ENCODE data around the gene SLC11A2.

SLC11A2 gene

DNA sequence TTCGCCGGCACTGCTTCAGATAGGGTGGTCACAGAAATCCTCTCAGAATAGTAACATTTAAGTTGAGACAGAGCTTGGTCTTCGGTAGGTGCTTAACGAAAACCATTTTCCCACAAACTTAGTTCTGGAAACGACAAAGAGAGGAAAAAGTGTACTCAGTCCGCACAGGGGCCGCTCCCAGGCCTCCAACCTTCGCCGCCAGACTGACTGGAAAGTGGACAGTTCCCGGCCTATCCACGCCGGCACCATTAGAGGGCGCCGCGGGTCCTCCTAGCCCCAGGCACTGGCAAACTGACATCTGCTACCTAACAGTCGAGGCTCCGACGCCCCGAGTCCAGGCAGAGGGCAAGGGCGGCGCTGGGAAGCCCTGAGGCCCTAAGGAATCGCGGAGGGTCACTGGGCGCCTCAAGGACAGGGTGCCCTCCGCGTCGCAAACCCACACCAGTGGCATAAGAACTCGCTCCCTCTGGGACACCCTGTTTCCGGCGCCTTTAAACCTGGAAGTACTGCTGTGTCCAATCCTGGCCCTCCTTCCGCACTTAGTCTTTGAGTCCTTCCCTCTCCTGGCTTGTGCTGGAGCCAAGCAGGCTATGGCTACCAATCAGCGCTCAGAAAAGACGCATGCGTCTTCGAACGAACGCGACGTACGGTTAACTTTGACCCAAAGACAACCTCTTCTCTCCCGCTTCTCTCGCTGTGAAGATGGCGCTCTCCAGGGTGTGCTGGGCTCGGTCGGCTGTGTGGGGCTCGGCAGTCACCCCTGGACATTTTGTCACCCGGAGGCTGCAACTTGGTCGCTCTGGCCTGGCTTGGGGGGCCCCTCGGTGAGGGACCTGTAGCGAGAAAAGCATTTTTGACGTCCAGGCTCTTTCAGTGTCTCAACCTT, 21.7 kb upstream of the SLC11A2 start, which contains the start of gene LETMD1:
Gene LETMD1 (plus strand): TSS at position 673 of the 886 bp plus-strand sequence. CDS start 30 bp downstream, at position 703.
- TF ChIP-seq, protein P1, sequence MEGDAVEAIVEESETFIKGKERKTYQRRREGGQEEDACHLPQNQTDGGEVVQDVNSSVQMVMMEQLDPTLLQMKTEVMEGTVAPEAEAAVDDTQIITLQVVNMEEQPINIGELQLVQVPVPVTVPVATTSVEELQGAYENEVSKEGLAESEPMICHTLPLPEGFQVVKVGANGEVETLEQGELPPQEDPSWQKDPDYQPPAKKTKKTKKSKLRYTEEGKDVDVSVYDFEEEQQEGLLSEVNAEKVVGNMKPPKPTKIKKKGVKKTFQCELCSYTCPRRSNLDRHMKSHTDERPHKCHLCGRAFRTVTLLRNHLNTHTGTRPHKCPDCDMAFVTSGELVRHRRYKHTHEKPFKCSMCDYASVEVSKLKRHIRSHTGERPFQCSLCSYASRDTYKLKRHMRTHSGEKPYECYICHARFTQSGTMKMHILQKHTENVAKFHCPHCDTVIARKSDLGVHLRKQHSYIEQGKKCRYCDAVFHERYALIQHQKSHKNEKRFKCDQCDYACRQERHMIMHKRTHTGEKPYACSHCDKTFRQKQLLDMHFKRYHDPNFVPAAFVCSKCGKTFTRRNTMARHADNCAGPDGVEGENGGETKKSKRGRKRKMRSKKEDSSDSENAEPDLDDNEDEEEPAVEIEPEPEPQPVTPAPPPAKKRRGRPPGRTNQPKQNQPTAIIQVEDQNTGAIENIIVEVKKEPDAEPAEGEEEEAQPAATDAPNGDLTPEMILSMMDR (IDR thresholded peaks at IDR 0.05) = peak; percentile 100
- no peak for TF ChIP-seq ZFX (IDR thresholded peaks at IDR 0.05; ENCODE audit: borderline replicate concordance)
- peak within 1 kb of the TSS; percentile 89 for H3K27ac ChIP-seq

DNA sequence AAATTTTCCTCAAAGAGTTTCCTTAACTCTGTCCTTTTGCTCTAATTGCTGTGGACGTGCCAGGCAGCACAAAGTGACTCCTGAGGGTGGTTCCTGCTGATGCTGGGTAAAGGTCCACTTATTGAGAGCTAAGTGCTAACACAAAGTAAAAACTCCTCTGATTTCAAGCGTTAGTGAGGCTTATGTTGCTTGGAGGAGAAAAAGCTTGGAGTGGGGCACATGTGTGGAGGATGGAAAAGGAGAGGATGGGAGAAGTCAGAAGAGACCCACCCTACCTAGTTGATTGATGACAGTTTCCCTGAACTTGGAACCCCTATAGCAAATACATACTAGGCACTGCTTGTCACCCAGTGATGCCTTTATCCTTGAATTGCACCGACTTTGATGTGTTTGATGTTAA, 10.1 kb upstream of the SLC11A2 start:
- TF ChIP-seq, protein P1 (IDR thresholded peaks at IDR 0.05) = no peak
- TF ChIP-seq ZFX (IDR thresholded peaks at IDR 0.05; ENCODE audit: borderline replicate concordance) = no peak
- H3K27ac ChIP-seq = no peak overlapping the region

DNA sequence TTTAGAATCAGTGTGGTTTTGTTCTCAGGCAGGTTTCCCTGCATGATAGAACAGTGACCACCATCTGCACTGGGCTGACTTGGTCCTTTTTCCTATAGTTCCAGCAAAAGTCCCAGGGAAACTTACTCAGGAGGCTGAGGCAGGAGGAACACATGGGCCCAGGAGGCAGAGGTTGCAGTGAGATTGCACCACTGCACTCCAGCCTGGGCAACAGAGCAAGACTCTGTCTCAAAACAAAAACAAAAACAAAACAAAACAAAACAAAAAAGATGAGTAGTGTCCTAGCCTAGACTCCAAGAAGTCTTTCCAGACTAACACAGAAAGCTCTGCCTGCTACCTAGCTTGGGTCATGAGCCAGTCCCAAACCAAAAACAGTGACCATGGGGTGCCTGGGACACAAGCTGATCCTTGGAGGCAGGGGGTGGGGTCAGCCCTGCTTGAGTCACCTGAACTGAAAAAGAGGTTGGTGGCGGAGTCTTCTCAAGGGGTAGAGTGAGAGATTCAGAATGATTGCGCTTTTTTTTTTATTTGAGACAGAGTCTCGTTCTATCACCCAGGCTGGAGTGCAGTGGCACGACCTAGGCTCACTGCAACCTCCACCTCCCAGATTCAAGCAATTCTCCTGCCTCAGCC, 7.4 kb upstream of the SLC11A2 start:
- TF ChIP-seq ZFX (IDR thresholded peaks at IDR 0.05; ENCODE audit: borderline replicate concordance) = no peak
- TF ChIP-seq, protein P1 (IDR thresholded peaks at IDR 0.05) = no peak
- no peak overlapping the region for H3K27ac ChIP-seq

DNA sequence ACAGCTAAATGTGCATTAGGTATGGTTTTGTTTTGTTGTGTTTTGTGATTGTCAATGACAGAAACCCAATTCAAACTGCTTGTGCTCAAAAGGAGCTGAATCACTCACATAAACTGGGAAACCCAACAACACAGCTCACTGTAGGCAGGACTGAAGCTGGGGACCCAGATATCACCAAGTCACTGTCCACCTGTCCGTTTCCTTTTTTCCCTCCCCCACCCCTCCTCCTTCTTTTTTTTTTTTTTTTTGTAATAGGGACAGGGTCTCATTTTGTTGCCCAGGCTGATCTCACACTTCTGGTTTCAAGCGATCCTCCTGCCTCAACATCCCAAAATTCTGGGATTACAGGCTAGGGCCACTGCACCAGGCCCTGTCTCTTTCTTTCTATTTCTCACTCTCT, 6.9 kb upstream of the SLC11A2 start:
- TF ChIP-seq, protein P1 (IDR thresholded peaks at IDR 0.05) = no peak
- no peak for TF ChIP-seq ZFX (IDR thresholded peaks at IDR 0.05; ENCODE audit: borderline replicate concordance)

DNA sequence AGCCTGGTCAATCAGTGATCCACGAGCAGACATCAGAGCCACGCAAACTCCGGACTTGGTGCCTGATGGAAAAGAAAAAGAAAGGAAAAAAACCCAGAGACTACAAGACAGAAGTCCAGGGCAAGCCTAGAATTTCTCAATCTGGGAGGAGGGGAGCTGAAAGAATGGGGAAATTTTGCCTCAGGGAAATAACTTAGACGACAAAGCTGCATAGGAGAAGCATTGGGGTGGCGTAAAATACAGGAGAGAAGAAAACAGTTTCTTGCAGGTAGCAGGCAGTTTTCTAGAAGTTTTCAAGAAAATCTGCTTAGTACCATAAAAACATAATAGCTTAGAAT, 2.6 kb upstream of the SLC11A2 start:
- TF ChIP-seq, protein P1 (IDR thresholded peaks at IDR 0.05) = no peak
- TF ChIP-seq ZFX (IDR thresholded peaks at IDR 0.05; ENCODE audit: borderline replicate concordance) = no peak
- peak overlapping the region; percentile 97 for H3K27ac ChIP-seq

More for the DNA sequence above, 6.9 kb upstream of the SLC11A2 start:
- no peak overlapping the region for H3K27ac ChIP-seq

DNA sequence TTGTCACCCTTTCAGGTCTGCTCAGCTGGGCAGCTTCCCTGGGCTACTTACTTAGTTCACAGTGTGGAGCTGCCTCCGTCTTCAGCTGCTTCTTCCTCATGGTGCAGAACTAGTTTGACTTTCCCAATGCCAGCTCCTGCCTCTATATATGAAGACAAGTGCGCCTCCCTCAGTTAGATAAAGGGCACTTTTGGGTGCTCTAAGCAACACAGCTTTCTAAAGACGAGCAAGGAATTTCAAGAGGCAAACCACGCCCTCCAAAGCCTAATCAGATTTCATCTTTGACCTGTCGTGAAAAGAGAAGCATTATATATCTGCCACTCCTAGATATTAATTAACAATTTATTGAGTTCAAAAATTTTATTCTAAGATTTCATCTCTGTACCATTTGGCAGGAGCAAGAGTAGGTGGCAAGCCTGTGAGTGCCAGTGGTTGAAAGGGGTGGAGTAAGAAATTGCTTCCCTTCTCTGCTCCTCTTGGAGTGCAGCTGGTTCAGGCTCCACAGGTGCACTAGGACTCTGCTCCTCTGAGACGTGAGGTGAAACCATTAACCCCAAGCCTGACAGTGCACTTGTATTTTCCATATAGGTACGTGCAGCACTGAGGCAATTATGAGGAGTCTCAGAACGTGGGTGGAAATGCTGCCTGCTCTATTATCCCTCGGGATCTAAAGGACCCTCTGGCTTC, 2.1 kb upstream of the SLC11A2 start:
- TF ChIP-seq, protein P1 (IDR thresholded peaks at IDR 0.05) = peak; percentile 81
- TF ChIP-seq ZFX (IDR thresholded peaks at IDR 0.05; ENCODE audit: borderline replicate concordance) = no peak
- peak overlapping the region; percentile 97 for H3K27ac ChIP-seq
